K562 (cell line): ENCODE results near the gene HMGN2. TPM values are rescaled to one million over a fixed set of nuclear protein-coding genes. Genes with fewer than 3 reads are reported as not detected.

Experiments
- ATAC-seq: fragments of 200-7000 bp; cut with Tn5 transposase; 3 replicates; pipeline ENCODE4 v1.9.1; 2020; ENCODE audit warnings: moderate library complexity
- BruUV-seq: library from RNA; stranded (reverse); fragments of 400-500 nt; replicated peaks from 2 replicates; lab custom pipeline; 2021; lab: Mats Ljungman, UMichigan
- CTCF ChIA-PET: fragments of 300-600 bp; formaldehyde crosslinking; extraction: SDS; loops from one replicate; lab custom pipeline; 2021; ENCODE audit warnings: low intra/inter-chr PET ratio; lab: Yijun Ruan, JAX
- POLR2A ChIA-PET: fragments of 300-600, 350-650 bp; sonication (Branson Sonifier 250); formaldehyde crosslinking; extraction: SDS; loops from one replicate; lab custom pipeline; 2021; ENCODE audit warnings: antibody characterized with exemption, inconsistent platforms; lab: Yijun Ruan, JAX
- DNase-seq, 4 experiments: peaks; one replicate each; pipeline versions ENCODE4 v3.0.0 to v3.0.0-alpha.2; 2011 to 2018; ENCODE audit warnings: low spot score in 3 of 4, mixed read lengths in 3 of 4; ENCODE audit errors: extremely low read depth in 1 of 4
- FAIRE-seq: peaks from 2 replicates; lab custom pipeline; 2011; peaks lifted over from hg19 to GRCh38; lab: Jason Lieb, UNC
- H2AFZ ChIP-seq: 2 replicates; pipeline ENCODE4 v1.6.0; 2011; ENCODE audit warnings: low read depth, low read length, control low read depth, inconsistent platforms
- H3K27ac ChIP-seq: fragments of 200-600 bp; 3 replicates; pipeline ENCODE4 v1.8.0; 2011; ENCODE audit warnings: low read depth, mild to moderate bottlenecking, control low read depth, inconsistent platforms, low read length, moderate library complexity, mixed read lengths; ENCODE audit errors: extremely low read depth
- H3K27me3 ChIP-seq, 2 experiments: fragments of 300-600 bp in 1 of 2; 2 replicates in 1 of 2; 3 replicates in 1 of 2; pipeline versions ENCODE4 v1.6.0 to v1.8.0; 2011; ENCODE audit warnings: inconsistent platforms in 2 of 2, low read length in 2 of 2, mild to moderate bottlenecking in 1 of 2, mixed read lengths in 1 of 2, moderate library complexity in 1 of 2; ENCODE audit not compliant: control insufficient read depth in 2 of 2, insufficient read depth in 2 of 2
- H3K36me3 ChIP-seq: fragments of 300-600 bp; 3 replicates; pipeline ENCODE4 v1.8.0; 2011; ENCODE audit warnings: mild to moderate bottlenecking, low read length, inconsistent platforms; ENCODE audit not compliant: control insufficient read depth, insufficient read depth
- H3K4me1 ChIP-seq, 2 experiments: fragments of 200-600 bp in 1 of 2; replicated peaks in 1 of 2; 2 replicates in 1 of 2; 3 replicates in 1 of 2; pipeline versions ENCODE4 v1.5.1 to v1.8.0; 2011; ENCODE audit warnings: inconsistent platforms in 2 of 2, low read length in 2 of 2, mild to moderate bottlenecking in 1 of 2, mixed read lengths in 1 of 2, moderate library complexity in 1 of 2; ENCODE audit not compliant: control insufficient read depth in 2 of 2, insufficient read depth in 2 of 2
- H3K4me2 ChIP-seq: 2 replicates; pipeline ENCODE4 v1.6.1; 2011; ENCODE audit warnings: low read length, control low read depth, inconsistent platforms, mixed read lengths; ENCODE audit not compliant: insufficient read depth
- H3K4me3 ChIP-seq: fragments of 200-600 bp; sonication (generic), shearing (Covaris generic); 2 replicates; pipeline ENCODE4 v1.5.1; 2016; ENCODE audit warnings: control low read depth, inconsistent platforms
- H3K79me2 ChIP-seq: fragments of 200-600 bp; 3 replicates; pipeline ENCODE4 v1.8.0; 2011; ENCODE audit warnings: low read length, inconsistent platforms; ENCODE audit not compliant: control insufficient read depth, insufficient read depth
- H3K9ac ChIP-seq, 2 experiments: 2 replicates each; pipeline versions ENCODE4 v1.6.0 to v1.6.1; 2011; ENCODE audit warnings: low read depth in 2 of 2, low read length in 2 of 2, control low read depth in 1 of 2, inconsistent platforms in 1 of 2, mild to moderate bottlenecking in 1 of 2, mixed read lengths in 1 of 2; ENCODE audit not compliant: insufficient read depth in 1 of 2
- H3K9me1 ChIP-seq: one replicate; pipeline ENCODE4 v1.6.0; 2011; ENCODE audit warnings: inconsistent platforms, mild to moderate bottlenecking, low read length, moderate library complexity; ENCODE audit not compliant: control insufficient read depth, insufficient read depth
- H3K9me3 ChIP-seq: replicated peaks from 2 replicates; pipeline ENCODE4 v1.5.1; 2011; ENCODE audit warnings: low read depth, low read length, inconsistent platforms; ENCODE audit not compliant: control insufficient read depth, insufficient read depth
- H4K20me1 ChIP-seq: replicated peaks from 2 replicates; pipeline ENCODE4 v1.6.1; 2011; ENCODE audit warnings: low read length, inconsistent platforms, mixed read lengths; ENCODE audit not compliant: control insufficient read depth, insufficient read depth
- E2F3 ChIP-seq: fragments of 250-450 bp; sonication (Bioruptor Pico); IDR thresholded peaks from 2 replicates; pipeline ENCODE4 v1.4.0; 2020; ENCODE audit warnings: mild to moderate bottlenecking
- SRSF3 ChIP-seq: fragments of 200-400 bp; formaldehyde crosslinking; IDR thresholded peaks from 2 replicates; pipeline ENCODE4 v1.6.1; 2016; ENCODE audit warnings: mild to moderate bottlenecking, low read length, moderate library complexity; ENCODE audit not compliant: insufficient read depth
- UBTF ChIP-seq, 2 experiments: IDR thresholded peaks; 2 replicates each; pipeline ENCODE4 v1.6.1; 2012; ENCODE audit warnings: improper control_type of control experiment in 2 of 2, low read depth in 2 of 2, low read length in 2 of 2, borderline replicate concordance in 1 of 2
- ZBTB5 ChIP-seq: fragments of 450-650 bp; IDR thresholded peaks from 2 replicates; pipeline ENCODE4 v1.6.1; 2017; ENCODE audit warnings: antibody characterized with exemption
- ZNF12 ChIP-seq: sonication (generic); formaldehyde crosslinking; IDR thresholded peaks from 2 replicates; pipeline ENCODE4 v1.4.0; 2020; ENCODE audit warnings: mild to moderate bottlenecking, missing genetic modification reagents
- ZNF354B ChIP-seq: fragments of 250-450 bp; sonication (Bioruptor Pico); IDR thresholded peaks from 2 replicates; pipeline ENCODE4 v1.4.0; 2020
- ZNF740 ChIP-seq, 3 experiments: fragments of 200-800 bp in 1 of 3; sonication (Bioruptor generic) in 1 of 3; sonication (generic) in 1 of 3; formaldehyde crosslinking in 1 of 3; IDR thresholded peaks; 2 replicates each; pipeline versions ENCODE4 v1.6.1 to v1.8.0; 2016 to 2022; ENCODE audit warnings: mild to moderate bottlenecking in 2 of 3, missing compliant biosample characterization in 2 of 3, missing genetic modification characterization in 2 of 3, missing genetic modification reagents in 1 of 3
- ZNF764 ChIP-seq: fragments of 250-450 bp; sonication (Bioruptor Pico); IDR thresholded peaks from 2 replicates; pipeline ENCODE4 v1.4.0; 2020; ENCODE audit warnings: low read depth, mild to moderate bottlenecking, moderate library complexity
- WGBS: fragments of 100-300 bp; shearing (Covaris generic); methylation state at CpG from one replicate; pipeline ENCODE4 v1.1.6; 2016; ENCODE audit warnings: low coverage, mixed read lengths; ENCODE audit not compliant: insufficient coverage; ENCODE audit errors: missing lambda C conversion rate; 5-methylcytosine and 5-hydroxymethylcytosine counted together
- in situ Hi-C: fragments of 300-500 bp; cut with MboI; formaldehyde crosslinking; loops from 4 replicates; pipeline ENCODE4 v1.15.0; 2018; ENCODE audit warnings: inconsistent platforms, mixed read lengths
- intact Hi-C: fragments of 100-400 bp; cut with micrococcal nuclease; formaldehyde crosslinking; loops from 2 replicates; pipeline ENCODE4 v1.14.2; 2022
- polyA plus RNA-seq, 8 experiments: library from polyadenylated mRNA; depleted of rRNA in 4 of 8; stranded (reverse) in 5 of 8; unstranded in 3 of 8; fragments of >200 nt; fragmentation: Nextera tagmentation in 2 of 8; fragmentation: Illumina TruSeq in 1 of 8; extraction: Ambion mirVana in 2 of 8; extraction: Trizol in 1 of 8; gene quantifications; 2 replicates each; pipeline versions ENCODE4 v1.2.1 to v1.2.3, GENCODE V29; 2011 to 2014; ENCODE audit warnings: inconsistent platforms in 1 of 8, missing spikeins in 1 of 8
- total RNA-seq, 7 experiments: library from RNA; depleted of rRNA in 6 of 7; stranded (reverse); fragments of >200 nt in 6 of 7; fragmentation: Illumina TruSeq in 2 of 7; extraction: Trizol in 2 of 7; gene quantifications; 2 replicates each; pipeline versions ENCODE4 v1.2.1 to v1.2.3, GENCODE V29; 2011 to 2021; ENCODE audit warnings: low replicate concordance in 1 of 7

HMGN2 gene
- total and polyA plus RNA-seq, 9 of the 15 experiments (the other 6 are each of a cell fraction or from before 2014, with no cell fraction given) = 370 to 1,354 (median 965) TPM

GRCh38 chr1:26483980-26484379, 11.7 kb downstream of the HMGN2 start (continued):
- no peak for TF ChIP-seq ZBTB5
- TF ChIP-seq ZNF354B = no peak
- no peak for TF ChIP-seq SRSF3
- TF ChIP-seq ZNF764 (CRISPR knock-in tag) = no peak
- TF ChIP-seq ZNF740 (CRISPR knock-in tag; IDR thresholded peaks at IDR 0.05) = no peak
- TF ChIP-seq ZNF740 (tag; IDR thresholded peaks at IDR 0.05) = peak in 1 of 2 experiments; percentile 35; a peak in 1 of 4 replicates
- no peak; the same call in 1 of the 2 replicates for TF ChIP-seq E2F3 (CRISPR knock-in tag)

- H3K4me3 ChIP-seq = no peak overlapping the region
- H3K27me3 ChIP-seq = no peaks in the 10 kb centered on the region
- H4K20me1 ChIP-seq = no peaks in the 10 kb centered on the region
- intact Hi-C loops (no loop called here), in situ Hi-C loops (no loop called here)
- TF ChIP-seq ZNF12 (CRISPR knock-in tag) (peak; percentile 83; the same call in 1 of the 2 replicates), UBTF (IDR thresholded peaks at IDR 0.05; ENCODE audit: borderline replicate concordance in 1 of 2, low read depth in 2 of 2, low read length in 2 of 2) (no peak)
- H3K4me1 ChIP-seq = peaks cover 5 to 8% of the 10 kb centered on the region in 2 experiments; a peak in 4 of 5 replicates
- ATAC-seq (no peak), DNase-seq (no peak), FAIRE-seq (no peak)
- no peaks in the 10 kb centered on the region for H3K79me2 ChIP-seq
- H3K4me2 ChIP-seq = no peak overlapping the region
- H3K36me3 ChIP-seq = no peaks in the 10 kb centered on the region
- no peak overlapping the region for H2AFZ ChIP-seq
- no peaks in the 10 kb centered on the region for H3K9me3 ChIP-seq
- ChIA-PET POLR2A (interaction anchor here (0.6 to 3.9 kb wide), 9 partner anchors 8 to 395 kb away, joined by 3 to 18 read pairs (median 4); partner anchors contain the start of genes DHDDS and HMGN2), CTCF (no interaction called here)
- no peak overlapping the region for H3K27ac ChIP-seq
- no TSS peak for BruUV-seq
- H3K9me1 ChIP-seq = no peaks in the 10 kb centered on the region
- H3K9ac ChIP-seq = peak overlapping the region in 1 of 2 experiments; percentile 16; a peak in 1 of 4 replicates
- WGBS = 76% methylated on average over 4 of the region's 4 CpGs
These were observed 17.9 kb downstream of the HMGN2 start for GRCh38 chr1:26490155-26490554.
